OCI-LY1 (cell line): ENCODE data around the gene ARMC3.

Experiments used
- H2AFZ ChIP-seq: fragments of 200-600 bp; sonication (generic), shearing (Covaris generic); 2 replicates; pipeline ENCODE4 v1.6.0; 2014; ENCODE audit warnings: antibody characterized with exemption, mild to moderate bottlenecking, low read length
- H3F3A ChIP-seq: fragments of 200-600 bp; sonication (generic), shearing (Covaris generic); 2 replicates; pipeline ENCODE4 v1.6.0; 2014; ENCODE audit warnings: mild to moderate bottlenecking, antibody characterized with exemption, low read length, moderate library complexity; ENCODE audit not compliant: insufficient read depth
- H3K27ac ChIP-seq: fragments of 200-600 bp; sonication (generic); 2 replicates; pipeline ENCODE4 v1.5.1; 2014; ENCODE audit warnings: low read length, mixed run types, mild to moderate bottlenecking, low read depth; ENCODE audit not compliant: poor library complexity, severe bottlenecking
- H3K27me3 ChIP-seq: fragments of 200-600 bp; sonication (generic); 2 replicates; pipeline ENCODE4 v1.6.0; 2014; ENCODE audit warnings: antibody characterized with exemption, mild to moderate bottlenecking, low read length, moderate library complexity; ENCODE audit not compliant: insufficient read depth
- H3K36me3 ChIP-seq: fragments of 200-600 bp; sonication (generic); 2 replicates; pipeline ENCODE4 v1.6.1; 2014; ENCODE audit warnings: mild to moderate bottlenecking, antibody characterized with exemption, low read length, moderate library complexity, mixed read lengths; ENCODE audit not compliant: insufficient read depth
- H3K4me1 ChIP-seq: fragments of 200-600 bp; sonication (generic); 2 replicates; pipeline ENCODE4 v1.5.1; 2014; ENCODE audit warnings: mild to moderate bottlenecking, low read length, moderate library complexity; ENCODE audit not compliant: insufficient read depth, severe bottlenecking
- H3K4me2 ChIP-seq: fragments of 200-600 bp; sonication (generic), shearing (Covaris generic); 2 replicates; pipeline ENCODE4 v1.6.1; 2014; ENCODE audit warnings: low read length
- H3K4me3 ChIP-seq: fragments of 200-600 bp; sonication (generic); 2 replicates; pipeline ENCODE4 v1.5.1; 2014; ENCODE audit warnings: low read length, low read depth, mild to moderate bottlenecking, mixed read lengths; ENCODE audit not compliant: poor library complexity, severe bottlenecking
- H3K79me2 ChIP-seq: fragments of 200-600 bp; shearing (Covaris generic); 2 replicates; pipeline ENCODE4 v1.6.1; 2016; ENCODE audit warnings: mixed run types, low read length, mixed read lengths; ENCODE audit not compliant: insufficient read depth
- H3K9ac ChIP-seq: fragments of 200-600 bp; sonication (generic), shearing (Covaris generic); 2 replicates; pipeline ENCODE4 v1.6.1; 2014; ENCODE audit warnings: mild to moderate bottlenecking, low read length, mixed read lengths
- H3K9me2 ChIP-seq: fragments of 200-600 bp; sonication (generic), shearing (Covaris generic); 2 replicates; pipeline ENCODE4 v1.6.1; 2014; ENCODE audit warnings: low read depth, mild to moderate bottlenecking, low read length, mixed read lengths
- H3K9me3 ChIP-seq: fragments of 200-600 bp; shearing (Covaris generic); 2 replicates; pipeline ENCODE4 v1.6.1; 2014; ENCODE audit warnings: low read length, mixed read lengths
- H4K20me1 ChIP-seq: fragments of 200-600 bp; sonication (generic), shearing (Covaris generic); 2 replicates; pipeline ENCODE4 v1.6.0; 2016; ENCODE audit warnings: mild to moderate bottlenecking, low read length; ENCODE audit not compliant: insufficient read depth
- EZH2 ChIP-seq: fragments of 200-600 bp; sonication (generic), shearing (Covaris generic); IDR thresholded peaks from 2 replicates; pipeline ENCODE4 v1.8.0; 2017; ENCODE audit warnings: borderline replicate concordance, mixed run types, mild to moderate bottlenecking, antibody characterized with exemption, low read length, moderate library complexity, mixed read lengths
- TF ChIP-seq, protein P1 (sequence below): fragments of 200-600 bp; sonication (generic), shearing (Covaris generic); IDR thresholded peaks from 2 replicates; pipeline ENCODE4 v1.5.1; 2017; ENCODE audit warnings: mild to moderate bottlenecking, antibody characterized with exemption, low read length, moderate library complexity, mixed read lengths

The ARMC3 gene

DNA sequence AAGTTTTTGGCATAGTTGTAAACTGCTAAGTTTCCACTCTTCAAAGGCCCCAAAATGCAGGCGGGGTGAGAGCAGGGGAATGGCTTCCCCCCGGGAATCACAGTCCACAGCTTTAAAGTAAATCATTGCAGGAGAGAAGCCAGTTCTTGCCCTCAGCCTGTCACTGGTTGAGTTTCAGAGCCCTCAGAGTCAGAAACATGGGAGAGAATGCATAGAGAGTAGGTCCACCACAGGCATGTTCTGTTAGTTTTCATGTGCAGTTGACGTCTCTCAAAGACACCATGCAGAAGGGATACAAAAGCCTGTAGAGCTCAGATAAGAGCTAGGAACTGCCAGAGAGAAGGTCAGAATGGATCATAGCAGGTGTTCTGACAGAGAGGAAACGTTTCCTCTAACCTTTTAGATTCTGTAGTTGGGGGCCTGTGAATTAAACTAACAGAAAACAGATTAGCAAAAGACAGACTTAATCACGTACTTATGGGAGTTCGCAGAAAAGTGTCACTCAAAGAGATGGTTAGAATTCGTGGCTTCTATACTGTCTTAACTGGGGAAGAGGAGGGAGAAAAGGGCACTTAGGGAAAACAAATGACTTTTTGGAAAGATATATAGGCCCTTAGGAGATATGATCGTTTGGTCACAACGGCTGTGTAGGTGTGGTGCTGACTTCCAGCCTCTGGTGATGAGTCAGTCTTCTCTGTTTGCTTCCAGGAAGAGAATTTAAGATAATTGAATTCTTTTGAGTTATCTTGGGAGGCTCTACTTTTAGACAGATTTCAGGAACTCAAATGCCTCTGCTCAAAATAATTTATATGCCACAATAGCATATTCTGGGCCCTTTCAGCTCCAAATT, 119.6 kb downstream of the ARMC3 start:
- no peak overlapping the region for H2AFZ ChIP-seq
- no peaks in the 10 kb centered on the region for H4K20me1 ChIP-seq
- H3K4me2 ChIP-seq, result no peak overlapping the region

DNA sequence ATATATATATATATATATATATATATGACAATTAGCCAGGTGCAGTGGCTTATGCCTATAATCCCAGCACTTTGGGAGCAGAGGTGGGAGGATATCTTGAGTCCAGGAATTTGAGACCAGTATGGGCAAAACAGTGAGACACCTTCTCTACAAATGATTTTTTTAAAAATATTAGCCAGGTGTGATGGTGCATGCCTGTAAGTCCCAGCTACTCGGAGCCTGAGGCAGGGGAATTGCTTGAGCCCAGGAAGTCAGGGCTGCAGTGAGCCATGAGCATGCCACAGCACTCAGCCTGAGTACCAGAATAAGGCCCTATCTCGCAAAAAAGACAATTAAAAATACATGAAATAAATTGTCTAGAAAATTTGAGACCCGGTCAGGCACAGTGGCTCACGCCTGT, 120.3 kb downstream of the ARMC3 start:
- no peak overlapping the region for H3K27ac ChIP-seq
- H3K9me3 ChIP-seq, result no peaks in the 10 kb centered on the region
- H3K4me1 ChIP-seq, result no peaks in the 10 kb centered on the region
- no peak overlapping the region for H2AFZ ChIP-seq
- H3K79me2 ChIP-seq, result no peaks in the 10 kb centered on the region
- peaks cover 3% of the 10 kb centered on the region; the same call in 1 of the 2 replicates for H3K27me3 ChIP-seq
- H3K4me3 ChIP-seq, result no peak overlapping the region
- H3F3A ChIP-seq, result no peaks in the 10 kb centered on the region
- no peaks in the 10 kb centered on the region for H3K9me2 ChIP-seq
- TF ChIP-seq, protein P1, sequence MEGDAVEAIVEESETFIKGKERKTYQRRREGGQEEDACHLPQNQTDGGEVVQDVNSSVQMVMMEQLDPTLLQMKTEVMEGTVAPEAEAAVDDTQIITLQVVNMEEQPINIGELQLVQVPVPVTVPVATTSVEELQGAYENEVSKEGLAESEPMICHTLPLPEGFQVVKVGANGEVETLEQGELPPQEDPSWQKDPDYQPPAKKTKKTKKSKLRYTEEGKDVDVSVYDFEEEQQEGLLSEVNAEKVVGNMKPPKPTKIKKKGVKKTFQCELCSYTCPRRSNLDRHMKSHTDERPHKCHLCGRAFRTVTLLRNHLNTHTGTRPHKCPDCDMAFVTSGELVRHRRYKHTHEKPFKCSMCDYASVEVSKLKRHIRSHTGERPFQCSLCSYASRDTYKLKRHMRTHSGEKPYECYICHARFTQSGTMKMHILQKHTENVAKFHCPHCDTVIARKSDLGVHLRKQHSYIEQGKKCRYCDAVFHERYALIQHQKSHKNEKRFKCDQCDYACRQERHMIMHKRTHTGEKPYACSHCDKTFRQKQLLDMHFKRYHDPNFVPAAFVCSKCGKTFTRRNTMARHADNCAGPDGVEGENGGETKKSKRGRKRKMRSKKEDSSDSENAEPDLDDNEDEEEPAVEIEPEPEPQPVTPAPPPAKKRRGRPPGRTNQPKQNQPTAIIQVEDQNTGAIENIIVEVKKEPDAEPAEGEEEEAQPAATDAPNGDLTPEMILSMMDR, result no peak
- TF ChIP-seq EZH2, result no peak
- H3K4me2 ChIP-seq, result no peak overlapping the region
- no peaks in the 10 kb centered on the region for H4K20me1 ChIP-seq
- no peak overlapping the region for H3K9ac ChIP-seq
- no peaks in the 10 kb centered on the region for H3K36me3 ChIP-seq

More for the DNA sequence above, 119.6 kb downstream of the ARMC3 start:
- Histone ChIP-seq H3K27me3 (peaks cover 3% of the 10 kb centered on the region; the same call in 1 of the 2 replicates), H3K9ac (no peak overlapping the region), H3K27ac (no peak overlapping the region), H3K4me3 (no peak overlapping the region), H3K36me3 (no peaks in the 10 kb centered on the region), H3K9me3 (no peaks in the 10 kb centered on the region), H3F3A (no peaks in the 10 kb centered on the region), H3K79me2 (no peaks in the 10 kb centered on the region), H3K9me2 (no peaks in the 10 kb centered on the region), H3K4me1 (no peaks in the 10 kb centered on the region)
- no peak for TF ChIP-seq EZH2
- TF ChIP-seq, protein P1, result no peak

DNA sequence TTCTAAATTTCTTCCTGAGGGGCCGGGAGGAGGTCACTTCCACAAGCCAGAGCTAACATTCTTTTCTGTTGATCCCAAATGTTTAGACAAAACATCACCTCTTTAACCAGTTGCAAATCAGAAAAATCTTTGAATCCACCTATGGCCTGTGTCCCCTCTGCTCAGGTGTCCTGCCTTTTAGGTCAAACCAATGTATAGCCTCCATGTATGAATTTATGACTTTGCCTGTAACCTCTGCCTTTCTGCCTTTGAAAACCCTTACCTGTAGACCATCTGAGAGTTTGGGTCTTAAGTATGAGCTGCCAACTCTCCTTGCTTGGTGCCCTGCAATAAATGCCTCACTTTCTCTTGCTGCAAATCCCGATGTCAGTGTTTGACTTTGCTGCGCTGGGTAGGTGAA, 123.4 kb downstream of the ARMC3 start:
- Histone ChIP-seq H3K4me3 (no peak overlapping the region), H3K79me2 (no peaks in the 10 kb centered on the region), H4K20me1 (no peaks in the 10 kb centered on the region), H3K27ac (no peak overlapping the region), H3K36me3 (no peaks in the 10 kb centered on the region), H3K4me1 (no peaks in the 10 kb centered on the region), H3K9me3 (no peaks in the 10 kb centered on the region), H3K4me2 (no peak overlapping the region), H3F3A (no peaks in the 10 kb centered on the region), H3K9me2 (no peaks in the 10 kb centered on the region), H2AFZ (no peak overlapping the region), H3K9ac (no peak overlapping the region), H3K27me3 (peaks cover 3% of the 10 kb centered on the region; the same call in 1 of the 2 replicates)
- TF ChIP-seq EZH2, result no peak
- TF ChIP-seq, protein P1, result no peak
